ENCODE measurements around the gene NYAP2. TPM values are rescaled to one million over a fixed set of nuclear protein-coding genes. Genes with fewer than 3 reads are reported as not detected.

The NYAP2 gene
- total and polyA plus RNA-seq, 2 of the 4 experiments (the other 2 are of a cell fraction) = not detected

- Histone ChIP-seq H3K27me3 (ENCODE audit: control insufficient read depth, insufficient read depth, low read length) (no peaks in the 10 kb centered on the region), H3K9me3 (ENCODE audit: control insufficient read depth, insufficient read depth, low read length) (no peaks in the 10 kb centered on the region), H3K9me1 (ENCODE audit: insufficient read depth, low read length) (no peaks in the 10 kb centered on the region), H3K9ac (ENCODE audit: low read depth, low read length) (no peak overlapping the region), H3K79me1 (ENCODE audit: low read depth in 1 of 2, low read length in 2 of 2) (no peaks in the 10 kb centered on the region), H4K20me1 (ENCODE audit: insufficient read depth, low read length) (no peaks in the 10 kb centered on the region), H3K4me3 (ENCODE audit: insufficient read depth, low read depth, low read length) (no peak overlapping the region), H4K8ac (ENCODE audit: low read depth in 2 of 2, low read length in 2 of 2) (no peak overlapping the region), H3K14ac (replicated peaks; ENCODE audit: low read depth, low read length) (no peak overlapping the region), H3K18ac (ENCODE audit: low read depth, low read length) (no peak overlapping the region), H3K4me2 (ENCODE audit: low read depth, low read length) (no peak overlapping the region), H3K27ac (ENCODE audit: insufficient read depth, low read length) (no peak overlapping the region), H4K5ac (ENCODE audit: low read depth, low read length) (no peak overlapping the region), H2BK120ac (ENCODE audit: low read depth, low read length) (no peak overlapping the region), H2AK5ac (ENCODE audit: low read depth, low read length) (no peak overlapping the region), H3K4ac (ENCODE audit: low read depth, low read length) (no peak overlapping the region), H2AK9ac (replicated peaks; ENCODE audit: low read depth, low read length, poor library complexity) (no peak overlapping the region), H3K36me3 (ENCODE audit: control insufficient read depth, insufficient read depth, low read length) (no peaks in the 10 kb centered on the region), H2BK20ac (ENCODE audit: low read depth, low read length) (no peak overlapping the region), H2AFZ (replicated peaks; ENCODE audit: low read length, poor library complexity) (no peak overlapping the region), H2BK15ac (ENCODE audit: low read depth, low read length) (no peak overlapping the region), H3K23ac (ENCODE audit: low read depth, low read length) (no peak overlapping the region), H3K56ac (ENCODE audit: extremely low read depth, insufficient read depth, low read length) (no peak overlapping the region), H3K4me1 (ENCODE audit: control insufficient read depth, insufficient read depth, low read length) (no peaks in the 10 kb centered on the region), H2BK5ac (ENCODE audit: low read depth, low read length, poor library complexity, severe bottlenecking) (no peak overlapping the region), H4K91ac (ENCODE audit: insufficient read depth, low read depth, low read length) (no peak overlapping the region)
- ChIA-PET CTCF (no interaction called here), POLR2A (ENCODE audit: unreplicated experiment) (no interaction called here)
- dilution Hi-C loops (cut with HindIII; ENCODE audit: low sequenced_read_pairs, unreplicated experiment) = no loop called here
- in situ Hi-C loops (cut with MboI; ENCODE audit: low sequenced_read_pairs) = no loop called here
- ATAC-seq (ENCODE audit: low read depth) = no peak
- BruUV-seq (replicated peaks) = no TSS peak
- no peak for DNase-seq
- intact Hi-C loops (cut with micrococcal nuclease) = no loop called here
- TF ChIP-seq NFE2L2 (IDR thresholded peaks at IDR 0.05; ENCODE audit: low read depth, low read length) (no peak), SMC3 (IDR thresholded peaks at IDR 0.05; ENCODE audit: low read depth, low read length) (no peak), ELK1 (IDR thresholded peaks at IDR 0.05; ENCODE audit: borderline replicate concordance, low read depth, low read length) (no peak), RFX5 (IDR thresholded peaks at IDR 0.05; ENCODE audit: low read depth, low read length) (no peak), MAFK (IDR thresholded peaks at IDR 0.05; ENCODE audit: low read depth, low read length) (no peak), MAZ (IDR thresholded peaks at IDR 0.05; ENCODE audit: borderline replicate concordance, low read depth, low read length) (no peak), BHLHE40 (IDR thresholded peaks at IDR 0.05; ENCODE audit: low read depth, low read length) (no peak), CTCF (conservative IDR thresholded peaks at IDR 0.05; ENCODE audit: low read depth, low read length) (no peak), POLR2A (IDR thresholded peaks at IDR 0.05; ENCODE audit: low read depth, low read length) (no peak), FOS (IDR thresholded peaks at IDR 0.05; ENCODE audit: low read depth, low read length) (no peak)
Measured at GRCh38 chr2:225598426-225598825, 198.9 kb downstream of the NYAP2 start.
